Esophagus muscularis mucosa (tissue), 4 donors: Measurements from ENCODE around the gene TOM1.

Source experiments
- EP300 ChIP-seq: sonication (generic); formaldehyde crosslinking; IDR thresholded peaks from one replicate; pipeline ENCODE4 v1.6.1; 2017; ENCODE audit warnings: antibody characterized with exemption
- POLR2A ChIP-seq: fragments of 450-650 bp; IDR thresholded peaks from one replicate; pipeline ENCODE4 v1.6.1; 2017; ENCODE audit warnings: antibody characterized with exemption, moderate library complexity, mild to moderate bottlenecking, low read depth
- POLR2AphosphoS5 ChIP-seq, 2 donors: sonication (generic); formaldehyde crosslinking; IDR thresholded peaks; one replicate each; pipeline ENCODE4 v1.6.1; 2017; ENCODE audit warnings: antibody characterized with exemption in 2 of 2
- TF ChIP-seq, protein P1 (sequence below), 3 experiments: fragments of 200-600 bp in 2 of 3; fragments of 450-650 bp in 1 of 3; sonication (generic) in 2 of 3; IDR thresholded peaks; one replicate each; pipeline ENCODE4 v1.5.1; 2017 to 2019; ENCODE audit warnings: antibody characterized with exemption in 3 of 3, mild to moderate bottlenecking in 2 of 3, moderate library complexity in 1 of 3

DNA sequence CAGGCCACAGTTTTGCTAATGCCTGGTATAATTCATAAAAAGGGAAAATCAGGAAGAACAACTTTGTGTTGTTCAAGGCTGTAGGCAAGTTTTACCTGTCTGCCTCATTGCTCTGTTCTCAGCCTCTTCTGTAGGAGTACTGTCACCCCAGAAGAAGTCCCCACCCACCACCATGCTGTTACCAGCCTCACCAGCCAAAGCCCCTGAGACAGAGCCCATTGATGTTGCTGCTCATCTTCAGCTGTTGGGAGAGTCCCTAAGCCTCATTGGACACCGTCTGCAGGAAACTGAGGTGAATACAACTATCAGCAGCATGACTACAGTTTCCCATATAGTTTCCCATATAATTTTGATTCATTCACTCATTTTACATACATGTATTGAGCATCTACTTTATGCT lies 11.6 kb upstream of the TOM1 start:
- TF ChIP-seq, protein P1, sequence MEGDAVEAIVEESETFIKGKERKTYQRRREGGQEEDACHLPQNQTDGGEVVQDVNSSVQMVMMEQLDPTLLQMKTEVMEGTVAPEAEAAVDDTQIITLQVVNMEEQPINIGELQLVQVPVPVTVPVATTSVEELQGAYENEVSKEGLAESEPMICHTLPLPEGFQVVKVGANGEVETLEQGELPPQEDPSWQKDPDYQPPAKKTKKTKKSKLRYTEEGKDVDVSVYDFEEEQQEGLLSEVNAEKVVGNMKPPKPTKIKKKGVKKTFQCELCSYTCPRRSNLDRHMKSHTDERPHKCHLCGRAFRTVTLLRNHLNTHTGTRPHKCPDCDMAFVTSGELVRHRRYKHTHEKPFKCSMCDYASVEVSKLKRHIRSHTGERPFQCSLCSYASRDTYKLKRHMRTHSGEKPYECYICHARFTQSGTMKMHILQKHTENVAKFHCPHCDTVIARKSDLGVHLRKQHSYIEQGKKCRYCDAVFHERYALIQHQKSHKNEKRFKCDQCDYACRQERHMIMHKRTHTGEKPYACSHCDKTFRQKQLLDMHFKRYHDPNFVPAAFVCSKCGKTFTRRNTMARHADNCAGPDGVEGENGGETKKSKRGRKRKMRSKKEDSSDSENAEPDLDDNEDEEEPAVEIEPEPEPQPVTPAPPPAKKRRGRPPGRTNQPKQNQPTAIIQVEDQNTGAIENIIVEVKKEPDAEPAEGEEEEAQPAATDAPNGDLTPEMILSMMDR (IDR thresholded peaks at IDR 0.05) = no peak
- TF ChIP-seq POLR2A = no peak
- no peak for TF ChIP-seq POLR2AphosphoS5 (IDR thresholded peaks at IDR 0.05)
- TF ChIP-seq EP300 = no peak
